HEK293T (cell line): ENCODE data around the gene TMEM208.

Experiments used
- CTBP1 ChIP-seq: fragments of 450-650 bp; IDR thresholded peaks from 2 replicates; pipeline ENCODE4 v1.6.1; 2016; ENCODE audit warnings: borderline replicate concordance
- ELF4 ChIP-seq: fragments of 450-650 bp; IDR thresholded peaks from 2 replicates; pipeline ENCODE4 v1.6.1; 2017; ENCODE audit warnings: antibody characterized with exemption
- FOXA1 ChIP-seq: fragments of 450-650 bp; IDR thresholded peaks from 2 replicates; pipeline ENCODE4 v1.6.1; 2016; ENCODE audit warnings: mild to moderate bottlenecking
- FOXK2 ChIP-seq: fragments of 450-650 bp; IDR thresholded peaks from 2 replicates; pipeline ENCODE4 v1.6.1; 2016; ENCODE audit warnings: mild to moderate bottlenecking
- HDGF ChIP-seq: fragments of 450-650 bp; IDR thresholded peaks from 2 replicates; pipeline ENCODE4 v1.6.1; 2017; ENCODE audit warnings: antibody characterized with exemption, borderline replicate concordance

DNA sequence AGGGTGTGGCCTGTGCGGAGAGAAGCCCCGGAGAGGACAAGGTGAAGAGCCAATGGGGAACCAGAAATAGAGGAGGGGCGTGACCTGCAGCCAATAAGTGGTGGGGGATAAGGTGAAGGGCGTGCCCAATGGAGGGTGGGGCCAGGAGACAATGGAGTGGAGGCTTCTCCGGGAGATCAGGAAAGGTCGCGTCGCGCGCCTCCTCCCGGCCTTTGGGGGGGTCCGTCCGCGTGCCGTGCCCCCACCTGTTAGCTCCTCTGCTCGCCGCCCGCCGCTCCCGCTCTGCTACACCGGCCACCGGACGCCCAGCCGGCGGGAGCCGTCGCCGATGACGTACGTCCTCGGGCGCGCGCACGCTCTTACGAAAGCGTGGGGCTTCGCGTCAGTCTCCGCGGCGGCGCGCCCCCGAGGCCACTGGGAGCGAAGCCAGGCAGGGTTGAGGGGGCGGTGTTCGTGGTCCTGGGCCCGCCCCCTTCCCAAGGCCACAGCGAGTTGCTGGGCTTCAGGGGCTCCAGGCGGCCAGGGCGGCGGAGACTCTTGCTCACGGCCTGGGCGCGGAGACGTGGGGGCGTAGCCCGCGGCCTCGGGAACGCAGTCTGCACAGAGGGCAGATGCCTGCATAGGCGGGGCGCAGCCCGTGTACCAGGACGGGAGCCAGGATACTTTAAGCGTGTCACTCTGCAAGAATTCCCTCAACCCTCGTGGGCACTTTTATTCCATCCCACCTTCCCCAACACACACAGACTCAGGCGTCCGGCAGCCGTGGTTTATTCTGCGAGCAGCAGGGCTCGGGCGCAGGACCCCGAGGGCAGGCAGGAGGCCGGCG is 43.1 kb upstream of the TMEM208 start, which contains the start of gene MATCAP1:
- no peak for TF ChIP-seq CTBP1
- no peak for TF ChIP-seq FOXK2
- TF ChIP-seq FOXA1, result no peak
- no peak for TF ChIP-seq HDGF
- TF ChIP-seq ELF4, result no peak
